ENCODE measurements around the gene CSF2. TPM values are rescaled to one million over a fixed set of nuclear protein-coding genes. Genes with fewer than 3 reads are reported as not detected.
"Not testable (repeated sequence)": the region's sequence is repeated elsewhere in the genome, so short reads cannot be mapped to it uniquely, and the experiment has no call there.

The CSF2 gene
- total RNA-seq, 1 experiment from 2014 or later: 0.30 TPM

GRCh38 chr5:132123578-132123977 lies 50.0 kb downstream of the CSF2 start:
- H3K4me2 ChIP-seq (ENCODE audit: low read length); POLR2A ChIA-PET; BruUV-seq (replicated peaks); H3K9me3 ChIP-seq (ENCODE audit: control insufficient read depth in 1 of 2, insufficient read depth in 1 of 2, low read depth in 1 of 2, low read length in 2 of 2); H3K27ac ChIP-seq (ENCODE audit: low read depth, low read length); H3K4me3 ChIP-seq (replicated peaks in 1 of 2; ENCODE audit: low read depth in 1 of 2, low read length in 2 of 2); RAD21 ChIA-PET (ENCODE audit: low non-redundant PET in 1 of 2, low total read pairs in 2 of 2, uncharacterized antibody in 2 of 2, unreplicated experiment in 2 of 2); ATAC-seq; H3K4me1 ChIP-seq (ENCODE audit: control insufficient read depth in 1 of 2, insufficient read depth in 2 of 2, low read length in 2 of 2); intact Hi-C loops (cut with micrococcal nuclease); H3K9me2 ChIP-seq (ENCODE audit: insufficient read depth); H3K79me2 ChIP-seq (ENCODE audit: insufficient read depth, low read length); H4K20me1 ChIP-seq (ENCODE audit: insufficient read depth); H3K27me3 ChIP-seq (ENCODE audit: insufficient read depth, low read length); H3K9ac ChIP-seq (ENCODE audit: low read length); H2AFZ ChIP-seq (ENCODE audit: low read depth, low read length, poor library complexity, severe bottlenecking); CTCF ChIA-PET; DNase-seq (ENCODE audit: low read depth, low spot score); H3K36me3 ChIP-seq (ENCODE audit: control insufficient read depth in 1 of 2, insufficient read depth in 2 of 2, low read length in 2 of 2): not testable (repeated sequence)

Other genes starting within 250 kb of the CSF2 start
- gene MEIKIN, start 128.1 kb upstream of the CSF2 start, total RNA-seq (2021; ENCODE audit: unreplicated experiment): not detected
- 2.3 TPM for gene ACSL6, start 62.1 kb upstream of the CSF2 start, total RNA-seq (2021; ENCODE audit: unreplicated experiment)
- not detected for gene IL3, start 13.1 kb upstream of the CSF2 start, total RNA-seq (2021; ENCODE audit: unreplicated experiment)
- 29.0 TPM for gene P4HA2, start 154.1 kb downstream of the CSF2 start, total RNA-seq (2021; ENCODE audit: unreplicated experiment)
- not detected for gene PDLIM4, start 183.9 kb downstream of the CSF2 start, total RNA-seq (2021; ENCODE audit: unreplicated experiment)
- 0.59 TPM for gene SLC22A4, start 220.6 kb downstream of the CSF2 start, total RNA-seq (2021; ENCODE audit: unreplicated experiment)

All from HCT116 (cell line).